NB4 (cell line): Measurements from ENCODE around the gene PGLYRP4.
A peak's percentile ranks its signal among the peaks of the same experiment; 100 is the strongest.

ENCODE experiments used
- DNase-seq: peaks from one replicate; pipeline ENCODE4 v3.0.0; 2010; ENCODE audit warnings: low read depth
- H3K4me3 ChIP-seq: one replicate; pipeline ENCODE4 v1.5.1; 2011; ENCODE audit warnings: mild to moderate bottlenecking, low read depth, low read length, moderate library complexity
- CTCF ChIP-seq: IDR thresholded peaks from one replicate; pipeline ENCODE4 v1.5.1; 2012; ENCODE audit warnings: low read depth, low read length
- MAX ChIP-seq: IDR thresholded peaks from 2 replicates; pipeline ENCODE4 v1.6.1; 2011; ENCODE audit warnings: low read depth, low read length
- MYC ChIP-seq: IDR thresholded peaks from 2 replicates; pipeline ENCODE4 v1.6.1; 2011; ENCODE audit warnings: low read depth, low read length
- POLR2A ChIP-seq: IDR thresholded peaks from 2 replicates; pipeline ENCODE4 v1.6.1; 2011; ENCODE audit warnings: mild to moderate bottlenecking; ENCODE audit not compliant: insufficient read length; ENCODE audit errors: extremely low read depth

Gene PGLYRP4

GRCh38 chr1:153306303-153307220 lies 42.1 kb downstream of the PGLYRP4 start:
- H3K4me3 ChIP-seq = no peak overlapping the region
- TF ChIP-seq POLR2A (no peak), MAX (no peak), MYC (no peak), CTCF (no peak)
- DNase-seq = peak; percentile 67

- no peak for TF ChIP-seq CTCF
- no peak for TF ChIP-seq POLR2A
- no peak for TF ChIP-seq MYC
- no peak for TF ChIP-seq MAX
- DNase-seq = no peak
- no peak overlapping the region for H3K4me3 ChIP-seq
Measured at GRCh38 chr1:153305682-153306081, 43.0 kb downstream of the PGLYRP4 start.

GRCh38 chr1:153302308-153302707 lies 46.3 kb downstream of the PGLYRP4 start:
- no peak for DNase-seq
- TF ChIP-seq MAX = no peak
- TF ChIP-seq MYC = no peak
- no peak for TF ChIP-seq CTCF
- TF ChIP-seq POLR2A = no peak
- H3K4me3 ChIP-seq = no peak overlapping the region

- DNase-seq = no peak
- TF ChIP-seq MYC (no peak), MAX (no peak), CTCF (no peak), POLR2A (no peak)
- H3K4me3 ChIP-seq = no peak overlapping the region
Measured at GRCh38 chr1:153293851-153294250, 54.8 kb downstream of the PGLYRP4 start.

- no peak for TF ChIP-seq CTCF
- TF ChIP-seq POLR2A = no peak
- TF ChIP-seq MYC = no peak
- TF ChIP-seq MAX = no peak
- DNase-seq = no peak
- H3K4me3 ChIP-seq = no peak overlapping the region
Measured at GRCh38 chr1:153293480-153293775, 55.2 kb downstream of the PGLYRP4 start.
